Stimulated activated effector memory CD8-positive, alpha-beta T cell treated with anti-CD3 and anti-CD28 coated beads, Interleukin-12 subunit alpha, Interleukin-12 subunit beta, amount 100 ng/mL, for 72 hours (primary cell): ENCODE measurements around the gene DPP10.

Source experiments
- ATAC-seq: fragments of 150-1000 bp; cut with Tn5 transposase; 2 replicates; pipeline ENCODE4 v1.10.0; 2021
- DNase-seq, 2 donors: peaks; one replicate each; pipeline ENCODE4 v3.0.0; 2021 to 2022; ENCODE audit warnings: low spot score in 2 of 2
- H3K27ac Mint-ChIP-seq: one replicate; pipeline ENCODE4 v1.8.0; 2022; ENCODE audit warnings: mild to moderate bottlenecking, mixed read lengths
- H3K36me3 Mint-ChIP-seq: one replicate; pipeline ENCODE4 v1.8.0; 2022; ENCODE audit warnings: mild to moderate bottlenecking, mixed read lengths
- H3K4me1 Mint-ChIP-seq: one replicate; pipeline ENCODE4 v1.8.0; 2022; ENCODE audit warnings: mixed read lengths
- H3K4me3 Mint-ChIP-seq: one replicate; pipeline ENCODE4 v1.8.0; 2022; ENCODE audit warnings: mild to moderate bottlenecking, mixed read lengths
- H3K9me3 Mint-ChIP-seq: one replicate; pipeline ENCODE4 v1.8.0; 2022; ENCODE audit warnings: mixed read lengths

DPP10 gene

DNA sequence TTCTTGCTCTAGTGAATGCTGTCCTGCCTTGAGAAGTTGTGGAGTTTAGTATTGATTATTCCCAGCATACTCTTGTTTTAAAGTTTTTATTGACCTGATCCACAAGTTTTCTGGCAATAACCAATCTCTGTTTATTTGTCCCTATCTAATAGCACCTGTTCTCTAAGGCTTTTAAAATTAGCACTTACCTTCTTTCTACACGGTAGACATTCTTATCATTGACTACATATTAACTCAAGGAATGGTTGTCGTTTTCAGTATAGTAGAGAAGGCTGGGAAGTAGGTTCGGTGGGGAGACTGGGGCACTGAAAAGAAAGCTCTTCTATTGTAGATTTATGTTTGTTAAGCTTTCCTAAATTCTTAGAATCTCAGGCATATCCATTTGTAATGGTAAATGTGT, 726.0 kb downstream of the DPP10 start:
- H3K36me3 Mint-ChIP-seq: no peaks in the 10 kb centered on the region
- no peak overlapping the region for H3K27ac Mint-ChIP-seq
- DNase-seq (no peak), ATAC-seq (no peak)
- no peaks in the 10 kb centered on the region for H3K4me1 Mint-ChIP-seq
- peaks cover 7% of the 10 kb centered on the region for H3K9me3 Mint-ChIP-seq
- H3K4me3 Mint-ChIP-seq: no peak overlapping the region

DNA sequence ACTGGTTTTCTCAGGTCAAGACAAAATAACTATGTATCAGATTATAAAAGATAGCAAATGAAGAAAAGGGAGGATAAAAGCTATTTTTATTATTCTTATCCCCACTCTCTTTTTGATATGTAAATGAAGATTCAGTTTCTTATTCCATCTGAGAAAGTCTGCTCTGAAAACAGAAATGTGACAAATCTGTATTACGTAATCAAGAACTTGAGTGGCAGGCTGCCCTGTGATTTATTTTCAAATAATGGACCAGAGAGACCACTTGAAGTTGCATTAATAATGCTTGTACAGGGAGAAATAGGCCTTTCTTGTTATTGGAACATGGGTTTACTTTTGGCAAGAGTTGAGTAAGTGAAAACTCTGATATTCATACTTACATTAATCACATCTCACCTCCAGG, 727.4 kb downstream of the DPP10 start:
- ATAC-seq (no peak), DNase-seq (no peak)
- H3K36me3 Mint-ChIP-seq: no peaks in the 10 kb centered on the region
- H3K4me3 Mint-ChIP-seq: no peak overlapping the region
- H3K4me1 Mint-ChIP-seq: no peaks in the 10 kb centered on the region
- H3K9me3 Mint-ChIP-seq: peaks cover 12% of the 10 kb centered on the region
- no peak overlapping the region for H3K27ac Mint-ChIP-seq

DNA sequence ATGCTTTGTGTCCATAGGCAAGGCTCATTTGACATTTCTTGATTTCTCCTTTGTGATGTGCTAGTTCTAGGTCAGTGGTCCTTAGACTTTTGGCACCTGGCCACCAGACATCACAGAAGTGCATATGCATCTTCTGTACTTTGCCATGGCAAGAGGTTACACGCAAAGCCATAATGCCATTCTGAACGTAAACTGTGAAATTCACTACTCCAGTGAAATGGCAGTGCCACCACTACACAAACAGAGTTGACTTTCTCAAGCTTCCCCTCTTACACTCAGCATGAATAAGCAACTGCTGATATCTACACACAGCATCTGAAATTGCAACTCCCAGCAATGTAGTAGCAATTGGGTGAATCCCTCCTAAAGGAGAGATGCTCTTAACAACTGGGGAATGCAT, 729.3 kb downstream of the DPP10 start:
- no peak overlapping the region for H3K4me3 Mint-ChIP-seq
- no peaks in the 10 kb centered on the region for H3K4me1 Mint-ChIP-seq
- ATAC-seq (no peak), DNase-seq (no peak)
- H3K36me3 Mint-ChIP-seq: no peaks in the 10 kb centered on the region
- H3K9me3 Mint-ChIP-seq: peaks cover 12% of the 10 kb centered on the region
- no peak overlapping the region for H3K27ac Mint-ChIP-seq

DNA sequence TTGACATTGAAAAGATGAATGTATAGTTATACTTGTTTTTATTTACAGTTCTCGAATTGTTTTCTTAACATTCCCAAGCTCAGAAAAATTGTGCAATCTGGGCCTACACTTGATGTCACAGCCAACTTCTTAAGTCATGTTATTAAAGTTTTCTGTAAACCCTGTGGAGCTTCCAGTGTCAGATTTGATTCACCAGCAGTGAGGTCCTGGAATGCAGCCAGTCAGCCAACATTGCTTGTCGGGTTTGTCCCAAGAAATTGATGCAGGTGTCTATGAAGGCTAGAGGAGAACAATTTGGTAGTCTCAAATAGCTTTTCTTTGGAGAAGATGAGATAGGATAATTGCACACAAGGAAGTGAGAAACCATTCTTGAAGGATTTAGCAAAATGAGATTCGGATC, 732.2 kb downstream of the DPP10 start:
- DNase-seq: no peak
- no peaks in the 10 kb centered on the region for H3K4me1 Mint-ChIP-seq

DNA sequence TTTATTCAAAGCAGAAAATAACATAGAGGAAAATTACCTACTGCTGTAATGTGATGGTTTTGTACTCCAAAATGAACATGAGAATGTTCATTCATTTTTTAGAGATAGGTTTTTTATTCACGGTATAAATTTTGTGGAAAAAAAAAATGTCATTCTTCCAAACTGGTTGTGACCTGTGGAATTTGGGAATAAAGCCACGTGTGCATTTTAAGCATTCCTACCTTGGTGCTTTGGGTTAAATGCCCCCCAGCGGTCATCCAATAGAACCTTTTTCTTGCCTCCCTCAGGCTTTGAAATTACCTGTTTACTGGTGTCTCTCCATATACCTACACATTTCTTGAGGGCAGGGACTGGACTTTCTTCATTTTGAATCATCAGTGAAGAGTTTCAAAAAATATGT, 740.7 kb downstream of the DPP10 start:
- Mint-ChIP-seq H3K27ac (no peak overlapping the region), H3K36me3 (no peaks in the 10 kb centered on the region), H3K4me1 (no peaks in the 10 kb centered on the region), H3K4me3 (no peak overlapping the region), H3K9me3 (peaks cover 20% of the 10 kb centered on the region)
- ATAC-seq (no peak), DNase-seq (no peak)

More for the DNA sequence above, 732.2 kb downstream of the DPP10 start:
- H3K36me3 Mint-ChIP-seq: no peaks in the 10 kb centered on the region
- no peak for ATAC-seq
- no peak overlapping the region for H3K27ac Mint-ChIP-seq
- no peak overlapping the region for H3K4me3 Mint-ChIP-seq
- peaks cover 10% of the 10 kb centered on the region for H3K9me3 Mint-ChIP-seq

DNA sequence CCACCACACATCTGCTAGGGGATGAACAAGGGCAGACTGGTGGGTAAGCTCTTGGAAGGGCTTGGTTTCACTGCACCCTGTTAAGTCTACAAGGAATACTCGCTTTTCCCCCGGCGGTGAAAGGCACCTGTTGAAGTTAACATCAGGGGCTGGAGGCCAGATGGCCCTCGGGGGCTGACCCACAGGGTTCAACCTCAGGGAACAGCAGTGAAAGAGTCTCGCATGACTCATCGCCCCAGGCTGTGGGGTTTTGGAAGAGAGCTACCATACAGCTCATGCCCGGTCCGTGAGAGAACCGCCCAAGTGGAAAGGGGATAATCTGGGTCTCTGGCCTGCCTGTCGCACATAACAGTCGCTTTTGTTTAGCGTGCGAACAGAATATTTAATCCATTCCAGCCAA, 748.0 kb downstream of the DPP10 start:
- Mint-ChIP-seq H3K9me3 (peaks cover 31% of the 10 kb centered on the region), H3K4me3 (no peak overlapping the region), H3K4me1 (no peaks in the 10 kb centered on the region), H3K36me3 (no peaks in the 10 kb centered on the region), H3K27ac (no peak overlapping the region)
- ATAC-seq (no peak), DNase-seq (no peak)

DNA sequence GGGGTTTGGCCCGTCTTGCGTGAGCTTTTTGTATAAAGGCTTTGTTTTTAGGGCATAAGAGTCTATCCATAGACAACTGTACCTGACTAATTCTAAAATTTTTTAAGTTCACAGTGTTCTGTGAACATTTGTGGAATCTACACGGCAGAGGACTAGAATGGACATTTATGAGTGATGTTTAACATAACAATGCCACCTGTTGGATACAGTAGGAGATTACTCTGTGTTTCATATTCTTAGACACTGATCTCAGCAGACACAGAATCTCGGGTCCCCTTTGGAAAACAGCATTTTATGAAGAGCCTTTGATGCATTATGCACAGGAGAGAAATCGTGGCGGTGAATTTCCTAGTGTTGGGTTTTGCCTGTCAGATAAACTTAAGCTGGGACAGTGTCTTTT, 752.2 kb downstream of the DPP10 start:
- ATAC-seq: no peak
- H3K4me3 Mint-ChIP-seq: no peak overlapping the region
- DNase-seq: no peak
- peaks cover 14% of the 10 kb centered on the region for H3K9me3 Mint-ChIP-seq
- H3K27ac Mint-ChIP-seq: no peak overlapping the region
- no peaks in the 10 kb centered on the region for H3K36me3 Mint-ChIP-seq
- H3K4me1 Mint-ChIP-seq: no peaks in the 10 kb centered on the region

DNA sequence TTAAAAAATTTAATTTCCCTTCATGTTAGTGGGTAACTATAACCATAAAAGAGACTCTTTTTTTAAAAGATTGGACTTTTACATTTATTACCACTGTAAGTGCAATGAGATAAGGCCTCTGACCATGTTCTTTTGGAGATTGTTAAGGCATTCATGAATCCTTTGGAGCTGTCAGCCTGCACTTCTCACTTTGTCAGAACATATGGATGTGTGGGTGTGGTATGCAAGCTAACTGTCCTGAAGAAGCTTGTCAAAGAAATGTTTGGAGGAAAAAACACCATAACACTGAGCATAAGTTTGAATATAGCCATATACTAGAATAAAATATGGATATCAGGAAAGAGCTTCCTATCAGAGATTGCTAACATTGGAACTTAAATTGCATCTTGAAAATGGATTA, 754.1 kb downstream of the DPP10 start:
- Mint-ChIP-seq H3K4me3 (no peak overlapping the region), H3K9me3 (peaks cover 7% of the 10 kb centered on the region), H3K27ac (no peak overlapping the region), H3K4me1 (no peaks in the 10 kb centered on the region), H3K36me3 (no peaks in the 10 kb centered on the region)
- no peak for ATAC-seq
- no peak for DNase-seq

DNA sequence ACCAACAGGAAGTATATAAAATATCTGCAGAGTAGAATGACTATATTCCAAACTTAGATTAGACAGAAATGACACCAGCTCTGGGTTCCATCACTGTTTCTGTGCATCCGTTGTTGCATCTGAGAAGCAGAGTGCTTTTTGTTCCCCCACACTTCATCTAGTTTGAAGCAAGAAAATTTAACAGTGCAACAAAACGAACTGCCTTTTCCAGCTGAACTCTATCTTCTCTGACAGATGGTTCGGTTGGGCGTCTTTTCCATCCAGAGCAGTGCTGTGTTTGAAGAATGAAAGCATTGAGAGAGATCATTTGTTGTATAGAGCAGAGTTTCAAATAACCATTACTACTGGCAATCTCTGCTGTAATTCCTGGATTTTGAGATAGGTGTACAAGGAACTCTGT, 757.5 kb downstream of the DPP10 start:
- DNase-seq (no peak), ATAC-seq (no peak)
- no peaks in the 10 kb centered on the region for H3K4me1 Mint-ChIP-seq
- H3K27ac Mint-ChIP-seq: no peak overlapping the region
- H3K36me3 Mint-ChIP-seq: no peaks in the 10 kb centered on the region
- H3K9me3 Mint-ChIP-seq: peaks cover 2% of the 10 kb centered on the region
- no peak overlapping the region for H3K4me3 Mint-ChIP-seq

DNA sequence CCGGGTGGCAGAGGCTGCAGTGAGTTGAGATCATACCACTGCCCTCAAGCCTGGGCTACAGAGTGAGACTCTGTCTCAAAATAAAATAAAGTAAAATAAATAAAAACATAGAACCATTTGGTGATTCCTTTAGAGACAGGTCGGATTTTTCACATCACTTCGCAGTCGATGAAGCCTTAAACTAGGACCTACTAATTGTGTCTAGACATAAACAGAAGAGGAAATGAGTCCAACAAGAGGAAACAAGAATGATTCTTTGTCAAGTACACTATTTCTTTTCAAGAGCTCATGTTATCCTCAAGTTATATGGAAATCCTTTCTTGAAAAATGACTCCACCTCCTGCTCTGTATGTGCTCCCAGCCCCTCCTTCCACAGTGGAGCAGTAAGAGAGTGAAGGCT, 758.9 kb downstream of the DPP10 start:
- no peak for ATAC-seq
- no peak overlapping the region for H3K4me3 Mint-ChIP-seq
- H3K27ac Mint-ChIP-seq: no peak overlapping the region
- no peaks in the 10 kb centered on the region for H3K9me3 Mint-ChIP-seq
- no peak for DNase-seq
- H3K36me3 Mint-ChIP-seq: no peaks in the 10 kb centered on the region
- no peaks in the 10 kb centered on the region for H3K4me1 Mint-ChIP-seq

DNA sequence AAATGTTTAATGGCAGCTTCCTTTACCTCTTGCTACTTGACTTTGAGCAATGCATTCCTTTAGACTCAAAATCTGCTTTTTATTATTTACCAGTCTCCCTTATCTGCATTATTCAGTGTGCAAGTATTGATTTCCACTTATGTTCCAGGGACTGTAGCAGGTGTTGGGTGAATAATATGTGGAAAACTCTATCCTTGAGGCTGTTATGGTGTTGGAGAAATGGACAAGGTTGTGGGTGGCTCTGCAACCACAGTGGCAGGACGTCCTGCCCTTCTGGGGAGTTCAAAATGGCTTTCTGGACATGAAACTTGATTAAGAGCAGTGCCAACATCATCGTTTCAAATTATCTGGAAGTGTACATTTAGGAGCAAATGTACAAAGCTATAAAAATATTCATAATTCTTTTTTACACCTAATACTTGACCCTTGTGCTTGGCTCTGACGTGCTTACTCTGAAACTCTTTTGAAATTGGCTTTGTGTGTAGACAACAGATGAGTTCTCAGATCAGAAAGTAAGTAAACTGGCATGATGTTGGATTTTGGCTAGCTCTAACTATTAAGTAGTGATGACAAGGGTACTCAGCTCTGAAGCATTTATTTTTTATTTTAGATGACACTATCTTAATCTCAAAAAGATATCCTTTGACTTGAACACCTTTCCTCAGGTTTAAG, 766.2 kb downstream of the DPP10 start:
- peaks cover 5% of the 10 kb centered on the region for H3K9me3 Mint-ChIP-seq
- no peak for ATAC-seq

DNA sequence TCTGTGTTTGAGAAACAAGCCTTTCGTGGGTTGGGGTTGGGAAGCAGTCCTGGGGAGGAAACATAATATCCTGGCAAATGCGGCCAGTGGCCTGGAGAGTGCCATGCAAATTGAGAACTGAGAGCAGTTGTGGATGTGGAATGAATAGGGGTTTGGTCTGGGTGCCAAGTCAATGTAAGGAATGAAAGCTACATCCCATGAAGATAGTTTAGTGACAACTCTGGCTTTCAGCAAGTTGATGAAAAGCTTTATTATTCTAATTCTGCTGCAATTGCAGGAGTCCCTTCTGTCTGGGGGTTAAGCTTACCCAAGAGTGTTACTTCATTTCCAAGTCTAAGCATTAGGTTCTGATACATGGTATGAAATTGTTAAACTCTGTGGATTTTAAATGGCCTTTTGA, 771.6 kb downstream of the DPP10 start:
- no peak overlapping the region for H3K4me3 Mint-ChIP-seq
- H3K27ac Mint-ChIP-seq: no peak overlapping the region
- ATAC-seq: no peak
- DNase-seq: no peak
- H3K9me3 Mint-ChIP-seq: peaks cover 7% of the 10 kb centered on the region
- no peaks in the 10 kb centered on the region for H3K36me3 Mint-ChIP-seq
- H3K4me1 Mint-ChIP-seq: no peaks in the 10 kb centered on the region

More for the DNA sequence above, 766.2 kb downstream of the DPP10 start:
- Mint-ChIP-seq H3K4me1 (no peaks in the 10 kb centered on the region), H3K4me3 (no peak overlapping the region), H3K36me3 (no peaks in the 10 kb centered on the region), H3K27ac (no peak overlapping the region)
- no peak for DNase-seq

DNA sequence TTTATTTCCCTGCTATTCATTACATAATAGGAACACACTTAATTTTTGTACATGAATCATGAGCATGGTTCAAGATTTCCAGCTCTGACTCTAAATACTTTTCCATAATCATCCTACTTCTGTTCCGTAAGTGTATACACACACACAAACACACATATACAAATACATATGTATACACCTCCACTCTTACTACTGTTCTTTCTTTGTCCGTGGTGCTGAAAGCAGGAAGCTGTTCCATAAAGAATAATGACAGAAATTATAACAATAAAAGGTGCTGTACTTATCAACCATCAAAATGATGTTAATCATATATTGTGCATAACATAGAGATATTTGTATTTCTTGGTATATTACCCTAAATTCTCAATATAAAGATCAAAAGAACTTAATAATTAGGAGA, 776.9 kb downstream of the DPP10 start:
- ATAC-seq (no peak), DNase-seq (no peak)
- no peak overlapping the region for H3K4me3 Mint-ChIP-seq
- no peaks in the 10 kb centered on the region for H3K36me3 Mint-ChIP-seq
- H3K27ac Mint-ChIP-seq: no peak overlapping the region
- H3K9me3 Mint-ChIP-seq: peaks cover 16% of the 10 kb centered on the region
- no peaks in the 10 kb centered on the region for H3K4me1 Mint-ChIP-seq

DNA sequence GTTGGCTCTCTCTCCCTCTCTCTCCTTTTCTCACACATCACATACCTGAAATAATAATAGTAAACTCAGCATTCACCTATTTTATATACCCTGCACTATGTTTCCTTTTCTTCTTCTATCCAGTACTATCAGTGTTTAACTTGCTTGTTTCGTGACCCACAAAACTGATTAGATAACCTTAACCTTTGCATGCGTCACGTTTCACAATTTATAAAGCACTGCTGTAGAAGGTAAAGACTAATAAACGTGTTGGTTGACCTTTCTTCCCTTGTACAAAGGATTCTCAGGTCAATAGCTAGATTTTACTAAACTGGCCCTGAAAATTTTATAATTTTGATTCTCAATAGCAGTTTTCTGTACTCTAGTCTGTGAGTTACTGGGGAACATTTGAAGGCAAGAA, 791.7 kb downstream of the DPP10 start:
- Mint-ChIP-seq H3K27ac (no peak overlapping the region), H3K36me3 (no peaks in the 10 kb centered on the region), H3K4me1 (no peaks in the 10 kb centered on the region), H3K9me3 (peaks cover 21% of the 10 kb centered on the region), H3K4me3 (no peak overlapping the region)
- DNase-seq (no peak), ATAC-seq (no peak)

DNA sequence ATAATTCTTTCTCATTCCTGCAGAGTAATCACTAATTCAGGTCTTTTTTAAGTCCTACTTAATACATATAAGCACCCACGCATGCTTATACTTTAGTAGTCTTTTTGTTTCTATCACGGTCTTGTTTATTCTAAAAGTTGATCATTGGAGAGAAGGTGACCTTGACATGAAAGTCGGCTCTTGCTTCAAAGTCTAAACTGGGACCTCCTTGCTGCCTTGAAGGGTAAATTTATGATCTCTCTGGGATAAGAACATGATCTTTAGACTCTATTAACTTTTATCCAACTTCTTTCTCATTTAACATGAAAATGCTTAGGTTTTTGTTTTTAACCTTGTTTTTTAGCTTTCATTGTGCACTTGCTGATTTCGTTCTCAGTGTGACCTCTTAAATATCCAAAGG, 792.3 kb downstream of the DPP10 start:
- ATAC-seq: no peak
- Mint-ChIP-seq H3K36me3 (no peaks in the 10 kb centered on the region), H3K4me3 (no peak overlapping the region), H3K27ac (no peak overlapping the region), H3K9me3 (peaks cover 18% of the 10 kb centered on the region), H3K4me1 (no peaks in the 10 kb centered on the region)
- no peak for DNase-seq

DNA sequence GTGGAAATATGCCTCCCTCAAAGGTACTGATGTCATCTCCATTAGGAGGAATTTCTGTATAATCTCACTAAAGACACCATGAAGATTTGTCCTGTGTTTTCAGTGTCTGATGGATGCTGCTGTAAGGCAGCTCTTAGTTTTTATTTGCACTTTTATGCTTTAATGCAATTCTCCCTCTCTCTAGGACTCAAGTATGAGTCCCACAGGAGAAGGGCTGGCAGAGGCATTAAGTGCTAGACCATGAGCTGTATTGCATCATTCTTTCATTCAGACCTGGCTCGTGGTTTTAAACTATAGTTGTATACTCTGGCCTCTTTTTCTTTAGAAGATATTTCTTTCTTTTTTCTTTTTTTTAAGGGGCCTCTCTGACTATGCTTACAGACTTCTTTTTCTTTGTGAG, 805.6 kb downstream of the DPP10 start:
- no peak for ATAC-seq

DNA sequence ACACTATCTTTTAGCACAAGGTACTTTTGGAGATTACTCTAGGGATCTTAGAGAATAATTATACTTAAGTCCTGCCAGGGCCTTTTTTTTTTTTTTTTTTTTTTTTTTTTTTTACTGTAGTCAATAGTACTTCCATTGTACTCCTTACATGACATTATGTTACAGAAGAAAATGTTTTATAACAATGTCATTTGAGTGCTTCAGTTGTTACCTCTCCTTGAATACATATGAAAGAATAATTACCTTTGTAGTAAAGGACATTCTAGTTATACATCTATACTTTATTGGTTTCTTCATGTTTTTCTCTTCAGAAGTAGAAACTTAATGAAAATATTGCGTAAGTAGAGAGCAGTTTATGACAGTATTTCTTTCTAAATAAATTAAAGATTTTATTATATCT, 834.9 kb downstream of the DPP10 start:
- Mint-ChIP-seq H3K27ac (no peak overlapping the region), H3K9me3 (peaks cover 7% of the 10 kb centered on the region), H3K4me3 (no peak overlapping the region), H3K4me1 (no peaks in the 10 kb centered on the region), H3K36me3 (no peaks in the 10 kb centered on the region)
- DNase-seq (no peak), ATAC-seq (no peak)

More for the DNA sequence above, 805.6 kb downstream of the DPP10 start:
- no peaks in the 10 kb centered on the region for H3K4me1 Mint-ChIP-seq
- no peaks in the 10 kb centered on the region for H3K36me3 Mint-ChIP-seq
- no peak overlapping the region for H3K4me3 Mint-ChIP-seq
- H3K9me3 Mint-ChIP-seq: peaks cover 26% of the 10 kb centered on the region
- DNase-seq: no peak
- H3K27ac Mint-ChIP-seq: no peak overlapping the region
